Activated CD8-positive, alpha-beta T cell treated with anti-CD3 and anti-CD28 coated beads for 36 hours (primary cell): Measurements from ENCODE around the gene UBE2J1. TPM values are rescaled to one million over a fixed set of nuclear protein-coding genes. Genes with fewer than 3 reads are reported as not detected.

Source experiments
- ATAC-seq: fragments of 200-7000 bp; cut with Tn5 transposase; one replicate; pipeline ENCODE4 v1.10.0; 2021; ENCODE audit warnings: mild to moderate bottlenecking, moderate library complexity
- CTCF ChIA-PET: fragments of 350-600 bp; sonication (Branson Sonifier 250); formaldehyde crosslinking; loops from one replicate; lab custom pipeline; 2021; ENCODE audit warnings: antibody characterized with exemption; lab: Charles Lee
- POLR2A ChIA-PET: fragments of 350-600 bp; sonication (Branson Sonifier 250); formaldehyde crosslinking; loops from one replicate; lab custom pipeline; 2021; ENCODE audit warnings: antibody characterized with exemption; lab: Charles Lee
- DNase-seq: peaks from one replicate; pipeline ENCODE4 v3.0.0-alpha.2; 2020
- H3K27ac Mint-ChIP-seq: one replicate; pipeline ENCODE4 v1.8.0; 2021; ENCODE audit warnings: mild to moderate bottlenecking, mixed read lengths
- H3K27me3 Mint-ChIP-seq: one replicate; pipeline ENCODE4 v1.8.0; 2021; ENCODE audit warnings: mixed read lengths
- H3K36me3 Mint-ChIP-seq: one replicate; pipeline ENCODE4 v1.8.0; 2021; ENCODE audit warnings: low read depth, mixed read lengths
- H3K4me1 Mint-ChIP-seq: one replicate; pipeline ENCODE4 v1.8.0; 2021; ENCODE audit warnings: low read depth, mixed read lengths
- H3K4me3 Mint-ChIP-seq: one replicate; pipeline ENCODE4 v1.8.0; 2021; ENCODE audit warnings: mild to moderate bottlenecking, moderate library complexity, mixed read lengths
- H3K9me3 Mint-ChIP-seq: one replicate; pipeline ENCODE4 v1.8.0; 2021; ENCODE audit warnings: mixed read lengths
- intact Hi-C: fragments of 100-400 bp; cut with micrococcal nuclease; formaldehyde crosslinking; loops from one replicate; pipeline ENCODE4 v1.10.0; 2022
- total RNA-seq, 2 experiments: library from RNA; stranded (reverse); gene quantifications; one replicate each; pipeline ENCODE4 v1.2.3, GENCODE V29; 2021
- TF ChIP-seq, protein P1 (sequence below): fragments of 200-600 bp; IDR thresholded peaks from one replicate; pipeline ENCODE4 v1.8.0; 2022; ENCODE audit warnings: antibody characterized with exemption, mild to moderate bottlenecking

UBE2J1 gene
- total RNA-seq, 2 experiments from 2014 or later: 23.2 to 24.6 TPM

DNA sequence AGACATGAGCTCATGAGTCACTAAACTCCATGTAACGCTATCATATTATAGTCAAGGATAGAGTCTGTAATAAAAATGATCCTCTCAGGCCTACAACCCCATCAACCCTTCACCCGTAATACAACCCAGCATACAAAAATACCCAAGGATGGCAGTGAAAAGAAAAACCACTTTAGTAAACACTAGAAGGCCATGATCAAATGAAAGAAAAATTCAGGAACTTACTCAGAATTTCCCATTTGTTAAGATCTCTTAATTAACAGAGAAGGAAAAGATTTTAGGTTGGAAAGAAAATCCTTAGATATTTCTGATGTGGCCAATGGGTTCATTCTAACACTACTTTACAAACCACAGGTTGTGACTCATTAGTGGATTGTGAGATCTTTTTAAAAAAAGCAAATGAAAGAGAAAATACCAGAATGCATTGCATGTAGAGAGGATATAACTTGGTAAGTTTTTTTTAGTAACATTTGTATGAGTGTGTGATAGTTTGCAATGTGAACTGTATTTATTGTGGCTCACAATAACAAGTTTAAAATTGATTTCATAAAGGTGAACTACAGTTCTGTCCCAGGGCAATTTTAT, 8.0 kb upstream of the UBE2J1 start:
- peaks cover 2% of the 10 kb centered on the region for H3K36me3 Mint-ChIP-seq
- ATAC-seq (peak; percentile 75), DNase-seq (no peak)
- intact Hi-C loops: loop anchor here (10.0 kb wide), 1 partner anchor 376 kb away; no protein-coding TSS in a partner anchor
- TF ChIP-seq, protein P1, sequence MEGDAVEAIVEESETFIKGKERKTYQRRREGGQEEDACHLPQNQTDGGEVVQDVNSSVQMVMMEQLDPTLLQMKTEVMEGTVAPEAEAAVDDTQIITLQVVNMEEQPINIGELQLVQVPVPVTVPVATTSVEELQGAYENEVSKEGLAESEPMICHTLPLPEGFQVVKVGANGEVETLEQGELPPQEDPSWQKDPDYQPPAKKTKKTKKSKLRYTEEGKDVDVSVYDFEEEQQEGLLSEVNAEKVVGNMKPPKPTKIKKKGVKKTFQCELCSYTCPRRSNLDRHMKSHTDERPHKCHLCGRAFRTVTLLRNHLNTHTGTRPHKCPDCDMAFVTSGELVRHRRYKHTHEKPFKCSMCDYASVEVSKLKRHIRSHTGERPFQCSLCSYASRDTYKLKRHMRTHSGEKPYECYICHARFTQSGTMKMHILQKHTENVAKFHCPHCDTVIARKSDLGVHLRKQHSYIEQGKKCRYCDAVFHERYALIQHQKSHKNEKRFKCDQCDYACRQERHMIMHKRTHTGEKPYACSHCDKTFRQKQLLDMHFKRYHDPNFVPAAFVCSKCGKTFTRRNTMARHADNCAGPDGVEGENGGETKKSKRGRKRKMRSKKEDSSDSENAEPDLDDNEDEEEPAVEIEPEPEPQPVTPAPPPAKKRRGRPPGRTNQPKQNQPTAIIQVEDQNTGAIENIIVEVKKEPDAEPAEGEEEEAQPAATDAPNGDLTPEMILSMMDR: no peak
- ChIA-PET CTCF (interaction anchor here (0.9 to 6.8 kb wide), 2 partner anchors 12 to 378 kb away, joined by 3 to 83 read pairs; no protein-coding TSS in a partner anchor), POLR2A (interaction anchor here (0.5 to 1.5 kb wide), 7 partner anchors 9 to 36 kb away, joined by 3 to 5 read pairs (median 3); no protein-coding TSS in a partner anchor)
- H3K4me3 Mint-ChIP-seq: peak overlapping the region; percentile 20
- no peaks in the 10 kb centered on the region for H3K27me3 Mint-ChIP-seq
- H3K9me3 Mint-ChIP-seq: no peaks in the 10 kb centered on the region
- H3K27ac Mint-ChIP-seq: peak overlapping the region; percentile 75
- H3K4me1 Mint-ChIP-seq: peaks cover 52% of the 10 kb centered on the region

DNA sequence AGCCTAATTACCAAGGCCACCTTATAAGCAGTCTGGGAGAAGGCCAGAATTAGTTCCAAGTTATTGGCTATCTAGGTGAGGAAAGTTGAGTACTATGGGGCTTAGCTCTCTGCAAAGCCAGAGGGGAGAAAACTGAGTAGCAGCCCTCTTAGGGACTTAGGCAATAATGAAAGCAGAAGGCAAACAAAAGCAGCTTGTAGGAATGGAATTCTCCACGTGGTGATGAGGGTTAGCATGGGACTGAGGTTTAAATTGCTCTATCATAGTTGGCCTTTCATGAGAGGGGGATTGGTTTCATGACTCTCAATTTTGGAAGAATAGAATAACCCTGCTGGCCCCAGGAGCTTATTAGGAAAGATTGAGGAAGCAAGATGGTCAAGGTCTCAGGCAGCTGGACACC, 7.0 kb upstream of the UBE2J1 start:
- Mint-ChIP-seq H3K27ac (peak overlapping the region; percentile 39), H3K4me1 (peaks cover 51% of the 10 kb centered on the region), H3K9me3 (no peaks in the 10 kb centered on the region), H3K27me3 (no peaks in the 10 kb centered on the region), H3K36me3 (peaks cover 2% of the 10 kb centered on the region), H3K4me3 (no peak overlapping the region)
- ChIA-PET POLR2A (interaction anchor here (0.6 to 1.5 kb wide), 5 partner anchors 8 to 35 kb away, joined by 3 to 4 read pairs (median 3); no protein-coding TSS in a partner anchor), CTCF (interaction anchor here (0.7 to 6.8 kb wide), 3 partner anchors 8 to 377 kb away, joined by 3 to 83 read pairs (median 3); no protein-coding TSS in a partner anchor)
- ATAC-seq: no peak
- intact Hi-C loops: loop anchor here (10.0 kb wide), 1 partner anchor 275 kb away; the partner anchor contains the start of gene PNRC1
- DNase-seq: no peak
- TF ChIP-seq, protein P1: no peak

DNA sequence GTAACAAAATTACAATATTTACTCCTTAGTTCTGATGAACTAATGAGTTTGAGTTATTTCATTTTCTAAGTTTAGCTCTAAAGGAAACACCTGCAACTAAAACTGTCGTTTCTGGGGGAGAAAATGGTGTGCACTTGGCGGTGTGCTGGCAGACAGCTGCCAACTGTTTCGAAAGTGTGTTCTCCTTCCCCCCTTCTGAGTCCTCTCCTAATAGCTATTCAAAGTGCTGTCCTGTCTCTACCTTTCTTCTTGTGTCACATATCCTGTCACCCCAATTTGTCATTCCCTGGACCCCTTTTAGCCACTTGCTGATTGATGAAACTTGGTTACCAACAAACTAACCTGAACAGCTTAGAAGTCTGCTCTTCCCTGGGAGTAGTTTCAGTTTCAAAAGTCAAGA, 4.9 kb upstream of the UBE2J1 start:
- Mint-ChIP-seq H3K27ac (peak overlapping the region; percentile 94), H3K27me3 (no peaks in the 10 kb centered on the region), H3K36me3 (peaks cover under 1% of the 10 kb centered on the region), H3K4me1 (peaks cover 55% of the 10 kb centered on the region), H3K9me3 (no peaks in the 10 kb centered on the region), H3K4me3 (peak overlapping the region; percentile 75)
- DNase-seq (peak; percentile 24), ATAC-seq (no peak)
- TF ChIP-seq, protein P1: no peak
- POLR2A ChIA-PET: interaction anchor here (1.2 to 1.9 kb wide), 4 partner anchors 8 to 18 kb away, joined by 3 to 6 read pairs (median 4); no protein-coding TSS in a partner anchor
- intact Hi-C loops: loop anchor here (10.0 kb wide), 1 partner anchor 273 kb away; the partner anchor contains the start of gene PNRC1
- CTCF ChIA-PET: interaction anchor here (0.7 to 9.6 kb wide), 6 partner anchors 9 to 284 kb away, joined by 3 to 82 read pairs (median 4); partner anchors contain the start of gene ANKRD6

DNA sequence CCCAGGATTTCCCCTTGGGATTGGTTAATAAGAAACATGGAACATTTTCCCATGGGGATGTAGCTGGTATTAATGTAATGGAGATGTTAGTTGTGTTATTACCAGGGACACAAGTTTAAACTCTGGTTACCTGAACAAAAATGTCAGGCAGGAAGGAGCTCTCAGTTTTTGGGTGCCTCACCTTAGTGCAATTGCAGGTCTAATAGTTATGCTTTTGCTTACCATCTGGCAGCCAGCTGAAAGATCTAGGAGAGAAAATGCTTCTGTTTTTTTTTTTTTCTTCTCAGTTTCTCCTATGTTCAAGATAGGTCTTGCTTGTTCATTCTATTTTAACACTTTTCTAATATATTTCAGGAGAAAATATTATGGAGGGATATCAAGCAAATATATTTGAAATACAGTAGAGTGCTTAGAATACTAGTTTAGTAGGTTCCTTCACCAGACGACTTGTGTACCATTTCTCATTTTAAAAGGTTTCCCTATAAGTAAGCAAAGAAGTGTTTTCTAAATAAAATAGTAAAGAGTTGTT, 4.2 kb upstream of the UBE2J1 start:
- TF ChIP-seq, protein P1: no peak
- H3K4me3 Mint-ChIP-seq: peak overlapping the region; percentile 75
- no peak for DNase-seq
- peaks cover 58% of the 10 kb centered on the region for H3K4me1 Mint-ChIP-seq
- CTCF ChIA-PET: interaction anchor here (0.7 to 9.6 kb wide), 8 partner anchors 10 to 284 kb away, joined by 3 to 82 read pairs (median 3); partner anchors contain the start of gene ANKRD6
- peak overlapping the region; percentile 94 for H3K27ac Mint-ChIP-seq
- H3K9me3 Mint-ChIP-seq: no peaks in the 10 kb centered on the region
- H3K27me3 Mint-ChIP-seq: no peaks in the 10 kb centered on the region
- POLR2A ChIA-PET: interaction anchor here (0.6 to 1.9 kb wide), 5 partner anchors 8 to 19 kb away, joined by 3 to 6 read pairs (median 4); no protein-coding TSS in a partner anchor
- intact Hi-C loops: loop anchor here (10.0 kb wide), 1 partner anchor 272 kb away; the partner anchor contains the start of gene PNRC1
- ATAC-seq: no peak
- no peaks in the 10 kb centered on the region for H3K36me3 Mint-ChIP-seq
